Sciatic nerve (tissue), 2 donors: ENCODE measurements around the gene GABBR2. TPM values are rescaled to one million over a fixed set of nuclear protein-coding genes. Genes with fewer than 3 reads are reported as not detected.
"Not testable (repeated sequence)": the region's sequence is repeated elsewhere in the genome, so short reads cannot be mapped to it uniquely, and the experiment has no call there.

ENCODE experiments used
- ATAC-seq: fragments of 200-7000 bp; cut with Tn5 transposase; one replicate; pipeline ENCODE4 v1.9.1; 2020; ENCODE audit warnings: mild to moderate bottlenecking, moderate library complexity
- DNase-seq: peaks from one replicate; pipeline ENCODE4 v3.0.0-alpha.2; 2020; ENCODE audit warnings: low spot score
- intact Hi-C: fragments of 100-400 bp; cut with DNase I; formaldehyde crosslinking; loops from one replicate; pipeline ENCODE4 v1.14.2; 2022
- total RNA-seq: library from RNA; stranded (reverse); fragmentation: NEBNext Ultra II Directional; extraction: Animal tissue kit (Norgen Biotek cat#: 25700); gene quantifications from one replicate; pipeline ENCODE4 v1.2.1, GENCODE V29; 2021
- donor health status: DM: no; HTN: no; CAD: no.
- donor health status: DM: no; HTN: no; CAD: no.

Gene GABBR2
- total RNA-seq, 1 donor from 2014 or later, result 0.49 TPM

DNA sequence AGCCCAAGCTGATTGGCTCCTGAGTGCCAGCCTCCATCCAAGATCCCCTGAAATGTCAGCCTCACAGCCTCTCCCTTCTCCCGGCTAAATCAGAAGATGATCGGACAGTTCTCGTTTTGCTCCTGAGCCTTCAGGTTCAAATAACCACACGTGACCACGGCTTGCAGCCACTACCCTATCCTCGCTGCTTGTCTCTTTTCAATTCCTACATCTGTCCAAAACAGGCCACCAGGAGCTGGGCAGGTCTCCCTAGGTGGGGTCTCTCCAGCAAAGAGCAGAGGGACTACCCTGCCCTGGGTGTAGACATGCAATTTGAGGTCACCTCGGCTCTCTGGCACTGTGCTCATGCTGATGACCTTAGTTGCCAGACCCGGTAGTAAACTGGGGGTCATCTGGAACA, 229.3 kb downstream of the GABBR2 start:
- no peak for DNase-seq
- intact Hi-C loops, result no loop called here
- ATAC-seq, result no peak

DNA sequence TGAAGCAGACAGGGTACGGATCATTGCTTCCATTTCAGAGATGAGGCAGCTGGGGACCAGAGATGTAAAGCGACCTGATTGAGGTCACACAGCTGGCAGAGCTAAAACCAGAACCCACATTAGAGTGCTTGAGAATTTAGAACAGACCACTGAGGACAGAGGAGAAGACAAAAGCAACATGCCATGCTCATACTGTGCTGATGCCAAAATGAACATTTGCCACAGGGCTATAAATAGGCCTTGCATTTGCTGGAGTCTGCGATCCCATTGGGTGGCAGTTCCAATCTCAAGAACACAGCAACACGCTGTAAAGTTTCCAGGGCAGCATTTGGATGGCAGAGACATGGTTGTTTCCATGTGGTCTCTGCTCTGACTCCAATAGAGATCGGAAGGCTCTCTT, 230.9 kb downstream of the GABBR2 start:
- ATAC-seq (no peak), DNase-seq (no peak)
- intact Hi-C loops, result no loop called here

DNA sequence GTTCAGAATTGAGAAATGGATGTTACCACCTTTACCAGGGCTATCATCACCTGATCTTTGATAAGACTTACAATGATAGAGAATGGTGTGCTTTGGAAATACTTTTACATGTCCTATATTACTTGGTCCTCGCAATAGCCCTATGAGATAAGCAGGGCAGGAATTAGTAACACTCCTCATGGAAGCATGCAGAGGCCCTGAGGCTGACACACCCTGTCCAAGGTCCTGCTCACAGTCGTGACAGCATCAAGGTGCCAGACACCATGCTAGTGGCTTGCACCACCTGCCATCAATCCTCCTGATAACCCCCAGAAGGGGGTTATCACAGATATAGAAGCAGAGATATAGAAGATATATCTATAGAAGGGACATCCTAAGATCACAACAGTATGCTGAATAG, 236.5 kb downstream of the GABBR2 start:
- no peak for ATAC-seq

DNA sequence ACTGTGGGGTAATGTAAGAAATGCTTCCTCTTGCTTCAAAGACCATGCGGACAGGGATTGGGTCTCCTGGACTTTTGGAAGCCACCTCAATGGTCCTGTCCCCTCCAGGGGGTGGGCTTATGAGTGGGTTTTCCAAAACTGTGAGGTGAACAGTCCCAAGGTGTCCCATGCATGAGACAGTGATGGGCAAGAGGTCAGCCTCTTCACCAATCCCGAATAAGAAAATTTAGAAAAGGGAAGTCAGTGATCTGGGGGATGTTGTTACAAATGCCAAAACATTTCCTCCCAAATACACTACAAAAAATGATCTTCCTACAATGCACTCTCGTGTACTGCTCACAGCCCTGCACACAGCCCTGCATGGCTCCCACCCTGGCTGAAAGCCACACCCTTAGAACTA, 237.6 kb downstream of the GABBR2 start:
- ATAC-seq, result no peak

More for the DNA sequence above, 236.5 kb downstream of the GABBR2 start:
- intact Hi-C loops, result no loop called here
- DNase-seq, result no peak

DNA sequence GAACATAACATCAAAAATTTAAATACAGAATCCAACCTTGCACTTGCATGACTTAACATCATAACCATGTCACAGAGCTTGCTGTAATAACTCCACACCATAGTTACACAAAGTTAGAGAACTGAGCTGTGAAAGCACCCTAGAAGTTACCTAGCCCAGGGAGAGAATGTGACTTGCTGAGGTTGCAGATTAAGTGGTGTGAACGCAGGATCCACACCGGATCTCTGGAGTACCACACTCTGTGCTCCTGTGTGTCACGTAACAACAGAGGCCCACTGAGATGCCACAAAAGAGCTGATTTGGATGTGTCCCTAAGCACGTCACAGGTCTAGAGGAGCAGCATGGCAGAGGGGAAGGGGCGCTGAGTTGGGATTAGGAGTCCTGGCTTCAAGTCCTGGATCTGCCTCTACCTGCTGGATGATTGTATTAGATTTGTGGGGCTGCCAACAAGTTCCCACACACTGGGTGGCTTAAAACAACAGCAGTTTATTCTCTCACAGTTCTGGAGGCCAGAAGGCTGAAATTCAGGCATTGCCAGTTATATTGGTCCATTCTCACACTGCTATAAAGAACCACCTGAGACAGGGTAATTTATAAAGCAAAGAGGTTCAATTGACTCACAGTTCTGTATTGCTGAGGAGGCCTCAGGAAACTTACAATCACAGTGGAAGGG, 240.0 kb downstream of the GABBR2 start:
- intact Hi-C loops, result no loop called here
- no peak for DNase-seq
- ATAC-seq, result no peak

More for the DNA sequence above, 237.6 kb downstream of the GABBR2 start:
- DNase-seq, result no peak
- intact Hi-C loops, result no loop called here

DNA sequence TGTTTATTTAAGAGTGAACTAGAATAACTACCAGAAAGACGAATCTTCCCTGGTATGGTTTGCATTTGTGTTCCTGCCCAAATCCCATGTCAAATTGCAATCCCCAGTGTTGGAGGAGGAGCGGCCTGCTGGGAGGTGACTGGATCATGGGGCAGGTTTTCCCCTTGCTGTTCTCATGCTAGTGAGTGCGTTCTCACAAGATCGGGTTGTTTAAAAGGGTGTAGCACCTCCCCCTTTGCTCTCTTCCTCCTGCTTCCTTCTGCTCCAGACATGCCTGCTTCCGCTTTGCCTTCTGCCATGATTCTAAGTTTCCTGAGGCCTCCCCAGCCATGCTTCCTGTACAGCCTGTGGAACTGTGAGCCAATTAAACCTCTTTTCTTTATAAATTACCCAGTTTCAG, 242.9 kb downstream of the GABBR2 start:
- no peak for ATAC-seq
- DNase-seq, result no peak

DNA sequence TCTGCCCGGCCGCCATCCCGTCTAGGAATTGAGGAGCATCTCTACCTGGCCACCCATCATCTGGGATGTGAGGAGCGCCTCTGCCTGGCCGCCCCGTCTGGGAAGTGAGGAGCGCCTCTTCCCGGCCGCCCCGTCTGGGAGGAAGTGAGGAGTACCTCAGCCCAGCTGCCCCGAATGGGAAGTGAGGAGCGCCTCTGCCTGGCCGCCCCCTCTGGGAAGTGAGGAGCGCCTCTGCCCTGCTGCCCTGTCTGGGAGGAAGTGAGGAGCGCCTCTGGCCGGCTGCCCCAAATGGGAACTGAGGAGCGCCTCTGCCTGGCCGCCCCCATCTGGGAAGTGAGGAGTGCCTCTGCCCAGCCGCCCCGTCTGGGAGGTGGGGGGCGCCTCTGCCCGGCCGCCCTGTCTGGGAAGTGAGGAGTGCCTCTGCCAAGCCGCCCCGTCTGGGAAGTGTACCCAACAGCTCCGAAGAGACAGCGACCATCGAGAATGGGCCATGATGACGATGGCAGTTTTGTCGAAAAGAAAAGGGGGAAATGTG, 244.5 kb downstream of the GABBR2 start:
- ATAC-seq, DNase-seq, intact Hi-C loops: not testable (repeated sequence)

More for the DNA sequence above, 242.9 kb downstream of the GABBR2 start:
- intact Hi-C loops, result no loop called here

DNA sequence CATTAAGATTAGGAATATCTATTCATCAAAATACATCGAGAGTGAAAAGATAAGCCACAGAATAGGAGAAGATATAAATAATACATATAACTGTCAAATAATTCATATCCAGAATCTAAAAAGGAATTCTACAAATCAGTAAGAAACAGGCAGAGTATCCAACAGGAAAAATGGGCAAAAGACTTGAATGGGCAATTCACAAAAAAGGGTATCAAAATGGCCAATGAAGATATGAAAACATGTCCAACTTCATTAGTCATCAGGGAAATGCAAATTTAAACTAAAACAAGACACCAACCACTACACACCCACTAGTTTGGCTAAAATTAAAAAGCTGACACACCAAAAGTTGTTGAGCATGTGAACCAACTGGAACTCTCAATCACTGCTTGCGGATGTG, 246.4 kb downstream of the GABBR2 start:
- ATAC-seq (no peak), DNase-seq (no peak)
- intact Hi-C loops, result no loop called here

DNA sequence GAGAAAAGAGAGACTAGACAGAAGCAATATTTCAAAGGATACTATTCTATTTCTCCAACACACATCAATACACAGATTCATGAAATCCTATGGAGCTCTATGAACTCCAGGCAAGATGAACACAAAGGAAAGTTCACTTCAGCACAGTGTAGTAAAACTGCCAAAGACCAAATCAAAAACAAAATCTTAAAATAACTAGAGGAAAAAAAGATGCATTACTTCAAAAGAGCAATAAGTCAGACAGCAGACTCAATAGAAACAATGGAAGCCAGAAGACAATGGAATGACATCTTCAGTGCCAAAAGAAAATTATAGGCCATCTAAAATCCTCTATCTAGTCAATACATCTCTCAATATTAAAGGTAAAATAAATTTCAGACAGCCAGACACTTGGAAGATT, 248.0 kb downstream of the GABBR2 start:
- intact Hi-C loops, result no loop called here
- ATAC-seq, result no peak
- DNase-seq, result no peak

DNA sequence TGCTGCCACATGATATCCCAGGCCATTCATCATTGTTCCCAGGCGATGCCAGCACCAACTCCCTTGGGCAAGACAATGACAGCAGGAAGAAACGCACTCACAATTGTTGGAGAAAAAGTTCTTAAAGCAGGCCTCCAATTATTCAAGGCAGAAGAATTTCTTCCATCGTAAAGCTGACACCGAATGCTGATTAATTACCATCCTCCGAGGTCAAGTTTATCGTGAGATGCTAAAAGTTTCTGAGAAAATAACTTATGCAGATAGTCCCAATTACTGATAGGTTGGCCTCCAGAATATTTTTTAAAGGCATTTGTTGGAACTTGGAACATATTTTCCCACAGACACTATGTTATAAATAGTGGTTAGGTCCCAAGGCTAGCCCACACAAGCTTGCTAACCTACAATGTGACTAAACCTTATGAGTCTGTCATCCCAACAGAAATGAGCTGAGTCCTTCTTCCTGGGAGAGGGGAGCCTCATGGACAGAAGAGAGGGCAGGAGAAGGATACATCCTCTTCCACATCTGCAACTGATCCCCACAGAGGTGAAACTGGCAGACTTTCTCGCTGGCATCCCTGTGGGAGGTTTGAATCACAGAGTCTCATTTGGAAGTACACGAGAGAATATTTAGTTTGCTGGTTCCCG, 250.9 kb downstream of the GABBR2 start:
- ATAC-seq (no peak), DNase-seq (no peak)
- intact Hi-C loops, result no loop called here

DNA sequence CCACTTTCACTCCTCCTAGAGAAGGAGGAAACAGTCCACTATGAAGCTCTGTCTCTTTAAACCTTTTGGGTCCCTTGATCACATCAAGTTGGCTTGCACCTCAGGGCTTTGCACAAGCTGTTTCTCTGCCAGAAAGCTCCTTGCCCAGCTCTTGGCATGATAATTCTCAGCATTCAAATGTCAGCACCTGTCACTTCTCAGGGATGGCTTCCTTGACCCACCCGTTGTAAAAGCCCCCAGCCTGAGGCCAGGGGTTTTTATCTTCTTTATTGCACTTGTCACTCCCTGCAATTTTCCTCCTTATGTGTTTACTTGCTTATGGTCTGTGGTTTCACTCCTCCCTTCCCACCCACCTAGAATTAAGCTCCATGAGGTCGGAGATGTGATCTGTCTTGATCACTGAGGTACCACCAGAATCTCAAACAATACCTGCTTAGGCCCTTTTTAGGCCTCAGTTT, 252.6 kb downstream of the GABBR2 start:
- DNase-seq (no peak), ATAC-seq (no peak)
- intact Hi-C loops, result no loop called here

DNA sequence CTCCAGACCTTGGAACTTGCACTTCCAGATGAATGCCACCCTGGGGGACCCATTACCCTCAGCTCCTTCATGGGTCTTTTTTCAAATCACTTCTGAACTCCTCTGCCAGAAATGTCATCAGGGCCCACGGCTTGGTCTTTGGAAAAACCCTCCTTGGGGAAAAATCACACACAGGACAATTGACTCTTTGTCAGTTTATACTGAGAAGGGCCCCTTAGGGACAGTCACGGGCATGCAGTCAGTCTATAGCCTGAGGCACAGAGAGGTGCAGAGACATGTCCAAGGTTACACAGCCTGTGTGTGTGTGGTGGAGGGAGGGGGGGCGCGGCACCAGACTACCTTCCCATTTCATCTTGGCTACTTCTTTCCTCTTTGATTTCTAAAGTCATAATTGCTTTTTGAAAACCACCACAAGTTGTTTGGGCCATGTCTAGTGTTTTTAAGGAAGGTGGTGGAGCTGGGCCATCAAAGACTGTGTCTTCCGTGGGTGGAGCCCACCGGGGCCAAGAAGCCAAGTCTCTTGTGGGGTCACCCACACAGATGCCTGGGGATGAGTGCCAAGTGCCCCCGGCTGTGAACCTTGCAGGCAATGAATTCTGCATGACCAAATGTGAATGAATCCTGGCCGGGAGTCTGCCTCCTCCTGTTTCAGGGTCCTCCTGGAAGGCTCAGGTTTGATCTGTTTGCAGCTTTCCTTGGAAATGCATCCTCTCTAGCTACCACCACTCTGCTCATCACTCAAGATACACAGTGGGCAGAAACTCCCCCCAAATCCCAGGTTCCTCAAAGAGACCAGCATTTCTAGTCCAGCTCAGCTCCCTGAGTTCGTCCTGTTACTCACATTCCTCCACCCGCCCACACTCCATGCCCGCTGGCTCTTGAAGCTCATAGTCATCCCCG, 253.2 kb downstream of the GABBR2 start:
- intact Hi-C loops, result no loop called here
- ATAC-seq (peak; percentile 44), DNase-seq (no peak)

DNA sequence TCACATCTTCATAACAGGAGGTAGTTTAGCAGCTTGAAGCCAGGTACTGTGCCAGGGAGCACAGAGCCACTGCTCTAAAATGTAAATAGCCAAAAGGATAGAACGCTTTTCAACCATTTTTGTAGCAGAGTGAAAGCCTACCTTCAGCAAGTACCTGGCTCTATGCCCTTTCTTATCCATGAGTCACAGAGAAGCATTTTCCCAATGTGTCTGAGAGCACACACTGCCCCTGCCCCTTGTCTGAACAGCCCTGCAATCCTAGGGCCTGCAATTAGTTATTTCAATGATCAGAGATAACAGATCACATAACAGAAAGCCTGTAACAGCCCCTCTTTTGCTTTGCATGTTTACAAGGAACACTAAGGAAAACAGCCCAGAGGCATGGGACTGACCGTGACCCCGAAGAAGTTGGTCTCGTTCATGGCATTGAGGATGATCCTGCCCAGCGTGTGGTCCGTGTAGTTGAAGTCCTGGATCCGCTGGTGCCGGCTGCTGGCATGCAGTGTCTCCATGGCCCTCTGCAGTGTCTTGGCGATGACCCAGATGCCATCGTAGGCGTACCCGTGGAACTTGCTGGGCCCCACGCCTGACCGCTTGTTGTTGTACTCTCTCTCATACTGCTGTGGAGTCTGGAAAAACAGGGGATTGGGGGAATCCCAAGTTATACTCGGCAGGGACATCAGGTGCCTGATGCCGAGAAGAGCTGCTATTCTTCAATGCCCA, 255.0 kb downstream of the GABBR2 start:
- no peak for ATAC-seq
- intact Hi-C loops, result no loop called here
- DNase-seq, result no peak

DNA sequence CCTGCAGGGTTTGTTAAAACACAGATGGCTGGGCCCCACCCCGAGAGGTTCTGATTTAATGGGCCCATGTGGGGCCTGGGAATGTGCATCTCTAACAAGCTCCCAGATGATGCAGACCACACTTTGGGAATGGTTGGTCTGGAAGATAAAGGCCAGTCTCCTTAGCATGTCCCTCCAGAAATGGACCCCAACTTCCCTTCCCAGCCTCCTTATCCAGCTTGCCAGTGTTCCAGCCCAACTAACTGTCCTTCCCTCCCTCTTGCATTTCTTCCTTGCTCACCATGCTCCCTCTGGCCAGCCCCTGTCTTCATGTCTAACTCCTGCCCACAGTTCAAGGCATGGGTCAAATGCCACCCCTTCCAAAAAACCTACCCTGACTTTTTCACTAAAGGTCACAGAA, 257.2 kb downstream of the GABBR2 start:
- DNase-seq, result no peak
- ATAC-seq, result no peak
- intact Hi-C loops, result no loop called here

DNA sequence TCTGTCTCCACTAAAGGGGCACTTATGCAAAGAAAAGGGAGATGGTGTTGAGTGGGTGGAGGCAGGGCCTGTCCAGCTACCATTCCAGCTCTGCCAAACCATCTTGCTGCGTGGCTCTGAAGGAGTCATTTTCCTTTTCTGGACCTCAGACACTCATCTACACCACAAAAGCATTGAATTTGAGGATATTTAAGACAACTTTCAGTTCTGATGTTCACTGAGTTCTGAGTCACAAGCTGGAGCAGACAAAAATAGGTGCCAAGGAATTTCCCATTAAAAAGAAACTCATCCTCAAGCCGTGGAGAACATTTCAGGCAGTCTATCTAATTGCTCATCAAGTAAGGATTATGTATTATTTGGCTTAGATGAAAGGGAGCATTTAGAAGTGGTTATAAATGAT, 258.2 kb downstream of the GABBR2 start:
- ATAC-seq (no peak), DNase-seq (no peak)
- intact Hi-C loops, result no loop called here

DNA sequence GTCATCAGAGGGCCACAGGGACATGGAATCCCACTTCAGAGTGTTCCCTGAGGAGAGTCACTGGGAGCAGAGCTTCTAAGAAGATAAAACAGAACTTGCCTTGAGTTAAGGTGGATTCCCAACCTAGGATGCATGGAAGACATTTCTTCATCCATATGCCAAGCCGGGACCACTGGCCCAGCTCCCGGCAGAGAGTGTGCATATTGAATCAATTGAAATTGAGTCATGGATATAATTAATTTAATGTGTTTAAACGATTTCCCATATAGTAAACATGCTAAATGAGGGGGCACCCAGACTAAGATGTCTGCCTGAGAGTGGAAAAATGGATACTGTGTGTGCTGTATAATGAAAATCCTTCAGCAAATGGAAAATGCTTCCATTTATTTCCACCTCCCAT, 258.9 kb downstream of the GABBR2 start:
- ATAC-seq (no peak), DNase-seq (no peak)
- intact Hi-C loops, result no loop called here

DNA sequence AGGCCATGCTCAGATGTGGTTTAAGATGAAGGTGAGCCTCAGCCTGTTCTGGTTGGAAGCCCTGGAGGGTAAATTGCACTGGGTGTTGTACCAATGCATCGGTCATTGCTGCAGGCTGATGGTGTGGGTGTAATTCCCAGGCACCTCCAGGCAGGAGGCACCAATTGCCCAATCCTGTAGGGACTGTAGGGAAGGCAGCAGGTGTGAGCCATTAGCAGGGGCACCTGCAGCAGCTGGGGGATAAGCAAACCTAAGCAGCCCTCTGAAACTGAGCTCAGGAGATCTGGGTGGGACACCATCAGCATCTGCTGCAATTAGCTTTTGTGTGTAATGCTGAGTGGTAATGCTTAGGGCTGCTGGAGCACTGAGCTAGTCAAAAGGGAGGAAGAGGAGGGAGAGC, 263.2 kb downstream of the GABBR2 start:
- intact Hi-C loops, result no loop called here
- DNase-seq (no peak), ATAC-seq (no peak)

DNA sequence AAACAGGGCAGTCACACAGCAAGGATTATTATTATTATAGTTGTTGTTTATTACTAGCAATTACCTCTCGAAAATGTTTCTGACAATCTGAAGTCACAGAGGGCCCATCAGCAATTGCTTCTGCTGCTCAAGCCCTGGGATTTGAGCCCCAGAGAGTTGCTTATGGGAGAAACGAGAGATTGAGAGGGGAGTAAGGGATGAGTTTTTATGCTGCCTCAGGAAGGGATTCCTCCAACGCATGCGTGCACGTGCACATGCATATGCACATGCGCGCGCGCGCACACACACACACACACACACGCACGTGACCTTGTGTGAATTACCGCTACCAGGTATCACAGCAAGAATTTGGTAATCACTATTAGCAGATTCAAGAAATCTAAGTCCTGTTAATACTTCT, 264.1 kb downstream of the GABBR2 start:
- intact Hi-C loops, result no loop called here
- no peak for DNase-seq
- no peak for ATAC-seq

DNA sequence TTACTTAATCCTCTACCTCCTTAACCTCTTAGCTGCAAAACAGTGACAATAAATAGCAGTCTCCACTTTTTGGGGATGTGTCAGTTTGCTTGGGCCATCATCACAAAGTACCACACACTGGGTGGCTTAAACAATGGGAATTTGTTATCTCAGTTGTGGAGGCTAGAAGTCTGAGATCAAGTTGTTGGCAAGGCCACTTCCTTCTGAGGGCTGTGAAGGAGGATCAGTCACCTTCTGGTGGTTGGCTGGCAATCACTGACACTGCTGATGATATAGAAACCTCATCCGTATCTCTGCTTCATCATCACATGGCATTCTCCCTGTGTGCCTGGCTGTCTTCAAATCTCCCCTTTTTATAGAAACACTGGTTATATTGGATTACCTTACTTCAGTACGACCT, 266.2 kb downstream of the GABBR2 start:
- no peak for DNase-seq
- no peak for ATAC-seq
- intact Hi-C loops, result no loop called here
